Panc1 (cell line): ENCODE results near the gene IQSEC1. TPM values are rescaled to one million over a fixed set of nuclear protein-coding genes. Genes with fewer than 3 reads are reported as not detected.

Source experiments
- ATAC-seq: fragments of 200-7000 bp; cut with Tn5 transposase; 2 replicates; pipeline ENCODE4 v1.9.1; 2020; ENCODE audit warnings: mild to moderate bottlenecking, moderate library complexity
- BruUV-seq: library from RNA; stranded (reverse); fragments of 400-500 nt; replicated peaks from 2 replicates; lab custom pipeline; 2021; lab: Mats Ljungman, UMichigan
- CTCF ChIA-PET: fragments of 300-600 bp; sonication (Branson Sonifier 250); formaldehyde crosslinking; loops from one replicate; lab custom pipeline; 2022; ENCODE audit warnings: antibody characterized with exemption; lab: Charles Lee
- POLR2A ChIA-PET: fragments of 300-600 bp; sonication (Branson Sonifier 250); formaldehyde crosslinking; loops from one replicate; lab custom pipeline; 2022; ENCODE audit warnings: antibody characterized with exemption; lab: Charles Lee
- DNase-seq: peaks from one replicate; pipeline ENCODE4 v3.0.0-alpha.2; 2010; ENCODE audit warnings: low read depth, low spot score
- H3K27ac ChIP-seq: 2 replicates; pipeline ENCODE4 v1.5.1; 2011; ENCODE audit warnings: mild to moderate bottlenecking, low read length, inconsistent platforms
- H3K27me3 ChIP-seq: fragments of 200-500 bp; sonication (Bioruptor generic); 2 replicates; pipeline ENCODE4 v1.6.0; 2014; ENCODE audit warnings: low read length, inconsistent platforms; ENCODE audit not compliant: control insufficient read depth, insufficient read depth
- H3K36me3 ChIP-seq: fragments of 200-500 bp; sonication (Bioruptor generic); 2 replicates; pipeline ENCODE4 v1.5.1; 2014; ENCODE audit warnings: inconsistent platforms, mild to moderate bottlenecking, low read length, moderate library complexity; ENCODE audit not compliant: control insufficient read depth, insufficient read depth
- H3K4me1 ChIP-seq: 2 replicates; pipeline ENCODE4 v1.5.1; 2011; ENCODE audit warnings: inconsistent platforms, mild to moderate bottlenecking, low read length, moderate library complexity; ENCODE audit not compliant: control insufficient read depth, insufficient read depth
- H3K4me3 ChIP-seq, 2 experiments: 2 replicates each; pipeline ENCODE4 v1.5.1; 2011 to 2012; ENCODE audit warnings: low read depth in 2 of 2, low read length in 2 of 2, mild to moderate bottlenecking in 2 of 2, inconsistent platforms in 1 of 2, moderate library complexity in 1 of 2
- H3K9me3 ChIP-seq: fragments of 200-500 bp; sonication (Bioruptor generic); 2 replicates; pipeline ENCODE4 v1.5.1; 2014; ENCODE audit warnings: low read depth, mild to moderate bottlenecking, inconsistent platforms, low read length, moderate library complexity; ENCODE audit not compliant: control insufficient read depth, insufficient read depth
- CTCF ChIP-seq: fragments of 450-650 bp; IDR thresholded peaks from 2 replicates; pipeline ENCODE4 v1.5.1; 2017; ENCODE audit warnings: mild to moderate bottlenecking
- POLR2AphosphoS5 ChIP-seq: IDR thresholded peaks from 2 replicates; pipeline ENCODE4 v1.6.1; 2012; ENCODE audit warnings: mild to moderate bottlenecking, low read depth, low read length, moderate library complexity
- REST ChIP-seq, 2 experiments: IDR thresholded peaks; 2 replicates each; pipeline ENCODE4 v1.6.1; 2011 to 2012; ENCODE audit warnings: low read depth in 2 of 2, control low read depth in 1 of 2, low read length in 1 of 2, mild to moderate bottlenecking in 1 of 2, moderate library complexity in 1 of 2; ENCODE audit not compliant: insufficient read depth in 1 of 2
- SIN3A ChIP-seq: IDR thresholded peaks from 2 replicates; pipeline ENCODE4 v1.6.1; 2012; ENCODE audit warnings: low read depth, mild to moderate bottlenecking, low read length, moderate library complexity, borderline replicate concordance; ENCODE audit not compliant: insufficient read depth
- TCF7L2 ChIP-seq: IDR thresholded peaks from 2 replicates; pipeline ENCODE4 v1.6.1; 2011; ENCODE audit warnings: mild to moderate bottlenecking, low read depth, low read length, inconsistent platforms
- in situ Hi-C: cut with HindIII; loops from 2 replicates; pipeline ENCODE4 v1.10.0; 2016; ENCODE audit warnings: low sequenced_read_pairs, low pct_unique_long_range_greater_than_20kb
- intact Hi-C: fragments of 100-400 bp; cut with micrococcal nuclease; formaldehyde crosslinking; loops from one replicate; pipeline ENCODE4 v1.10.0; 2022; ENCODE audit not compliant: unreplicated experiment
- total RNA-seq: library from RNA; stranded (reverse); gene quantifications from one replicate; pipeline ENCODE4 v1.2.1, GENCODE V29; 2021; ENCODE audit not compliant: unreplicated experiment

The IQSEC1 gene
- total RNA-seq, 1 experiment from 2014 or later, result 28.4 TPM

- Histone ChIP-seq H3K27ac (no peak overlapping the region), H3K36me3 (no peaks in the 10 kb centered on the region), H3K4me3 (no peak overlapping the region), H3K27me3 (no peaks in the 10 kb centered on the region), H3K4me1 (no peaks in the 10 kb centered on the region), H3K9me3 (no peaks in the 10 kb centered on the region)
- no peak for DNase-seq
- CTCF ChIA-PET, result no interaction called here
- in situ Hi-C loops, result no loop called here
- no TSS peak for BruUV-seq
- intact Hi-C loops, result no loop called here
- TF ChIP-seq CTCF, result no peak
- TF ChIP-seq REST (IDR thresholded peaks at IDR 0.05; ENCODE audit: insufficient read depth in 1 of 2, low read depth in 2 of 2, low read length in 1 of 2), result no peak
- TF ChIP-seq SIN3A, result no peak
- no peak for TF ChIP-seq TCF7L2
- no peak for TF ChIP-seq POLR2AphosphoS5
- no peak for ATAC-seq
- POLR2A ChIA-PET, result interaction anchor here (0.7 kb wide), 1 partner anchor 265 kb away, joined by 3 read pairs; no protein-coding TSS in a partner anchor
These were observed 33.9 kb downstream of the IQSEC1 start for GRCh38 chr3:13039213-13039896.

GRCh38 chr3:13037458-13038117 is 35.6 kb downstream of the IQSEC1 start:
- Histone ChIP-seq H3K27ac (no peak overlapping the region), H3K4me3 (no peak overlapping the region), H3K27me3 (no peaks in the 10 kb centered on the region), H3K9me3 (no peaks in the 10 kb centered on the region), H3K4me1 (no peaks in the 10 kb centered on the region), H3K36me3 (no peaks in the 10 kb centered on the region)
- ChIA-PET POLR2A (no interaction called here), CTCF (no interaction called here)
- in situ Hi-C loops, result no loop called here
- TF ChIP-seq SIN3A (no peak), POLR2AphosphoS5 (no peak), TCF7L2 (no peak), REST (IDR thresholded peaks at IDR 0.05; ENCODE audit: insufficient read depth in 1 of 2, low read depth in 2 of 2, low read length in 1 of 2) (no peak), CTCF (no peak)
- BruUV-seq, result no TSS peak
- ATAC-seq (no peak), DNase-seq (no peak)
- intact Hi-C loops, result no loop called here
